Left ventricle myocardium inferior (tissue), 1 donor: ENCODE data around the gene TNFRSF1A. TPM values are rescaled to one million over a fixed set of nuclear protein-coding genes. Genes with fewer than 3 reads are reported as not detected.

Experiments
- DNase-seq: peaks from one replicate; pipeline ENCODE4 v3.0.0-alpha.2; 2020
- H3K27ac ChIP-seq: fragments of 200-600 bp; replicated peaks from 2 replicates; pipeline ENCODE4 v1.8.0; 2021
- H3K27me3 ChIP-seq: fragments of 200-600 bp; 2 replicates; pipeline ENCODE4 v1.8.0; 2021; ENCODE audit warnings: low read depth
- H3K36me3 ChIP-seq: fragments of 200-600 bp; 2 replicates; pipeline ENCODE4 v1.8.0; 2021
- H3K4me1 ChIP-seq: fragments of 200-600 bp; 2 replicates; pipeline ENCODE4 v1.8.0; 2021
- H3K4me3 ChIP-seq: fragments of 200-600 bp; 2 replicates; pipeline ENCODE4 v1.8.0; 2021; ENCODE audit warnings: mild to moderate bottlenecking, moderate library complexity
- H3K9me3 ChIP-seq: fragments of 200-600 bp; replicated peaks from 2 replicates; pipeline ENCODE4 v1.8.0; 2021
- intact Hi-C: fragments of 100-400 bp; cut with micrococcal nuclease; formaldehyde crosslinking; loops from one replicate; pipeline ENCODE4 v1.11.0; 2022
- total RNA-seq: library from RNA; stranded (reverse); fragmentation: NEBNext Ultra II Directional; extraction: Animal tissue kit (Norgen Biotek cat#: 25700); gene quantifications from one replicate; pipeline ENCODE4 v1.2.1, GENCODE V29; 2021
- TF ChIP-seq, protein P1 (sequence below): fragments of 200-600 bp; IDR thresholded peaks from 2 replicates; pipeline ENCODE4 v1.8.0; 2021; ENCODE audit warnings: antibody characterized with exemption, mild to moderate bottlenecking, borderline replicate concordance
- donor health status: DM: no; HTN: yes; CAD: no; lungs with severe emphysema.

The TNFRSF1A gene
- total RNA-seq, 1 donor from 2014 or later, result 45.6 TPM

DNA sequence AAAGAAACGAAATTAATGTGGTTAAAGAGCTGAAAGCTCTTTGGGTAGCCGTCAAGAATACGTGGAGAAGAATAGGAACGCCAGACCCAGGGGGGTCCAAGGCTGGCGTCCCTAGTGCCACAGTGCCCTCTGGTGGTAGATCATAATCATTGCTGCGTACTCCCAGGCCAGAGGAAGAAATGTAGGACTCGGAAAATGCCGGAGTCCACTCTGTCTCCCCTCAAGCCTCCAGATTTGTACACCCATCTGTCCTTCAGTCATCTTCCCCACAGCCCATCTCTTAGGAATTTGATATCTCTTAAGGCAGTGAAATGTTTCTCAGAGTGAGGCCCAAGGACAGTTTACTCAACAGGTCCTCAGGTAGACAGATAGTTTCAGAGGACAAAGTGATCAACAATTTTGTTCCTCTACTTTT lies 56.8 kb downstream of the TNFRSF1A start:
- TF ChIP-seq, protein P1, sequence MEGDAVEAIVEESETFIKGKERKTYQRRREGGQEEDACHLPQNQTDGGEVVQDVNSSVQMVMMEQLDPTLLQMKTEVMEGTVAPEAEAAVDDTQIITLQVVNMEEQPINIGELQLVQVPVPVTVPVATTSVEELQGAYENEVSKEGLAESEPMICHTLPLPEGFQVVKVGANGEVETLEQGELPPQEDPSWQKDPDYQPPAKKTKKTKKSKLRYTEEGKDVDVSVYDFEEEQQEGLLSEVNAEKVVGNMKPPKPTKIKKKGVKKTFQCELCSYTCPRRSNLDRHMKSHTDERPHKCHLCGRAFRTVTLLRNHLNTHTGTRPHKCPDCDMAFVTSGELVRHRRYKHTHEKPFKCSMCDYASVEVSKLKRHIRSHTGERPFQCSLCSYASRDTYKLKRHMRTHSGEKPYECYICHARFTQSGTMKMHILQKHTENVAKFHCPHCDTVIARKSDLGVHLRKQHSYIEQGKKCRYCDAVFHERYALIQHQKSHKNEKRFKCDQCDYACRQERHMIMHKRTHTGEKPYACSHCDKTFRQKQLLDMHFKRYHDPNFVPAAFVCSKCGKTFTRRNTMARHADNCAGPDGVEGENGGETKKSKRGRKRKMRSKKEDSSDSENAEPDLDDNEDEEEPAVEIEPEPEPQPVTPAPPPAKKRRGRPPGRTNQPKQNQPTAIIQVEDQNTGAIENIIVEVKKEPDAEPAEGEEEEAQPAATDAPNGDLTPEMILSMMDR, result peak; percentile 95
- H3K9me3 ChIP-seq, result no peaks in the 10 kb centered on the region
- H3K36me3 ChIP-seq, result no peaks in the 10 kb centered on the region
- peaks cover 6% of the 10 kb centered on the region for H3K27me3 ChIP-seq
- no peak overlapping the region for H3K4me3 ChIP-seq
- DNase-seq, result no peak
- no peak overlapping the region for H3K27ac ChIP-seq
- H3K4me1 ChIP-seq, result peaks cover 13% of the 10 kb centered on the region
- intact Hi-C loops, result loop anchor here (2.0 kb wide), 1 partner anchor 88 kb away; no protein-coding TSS in a partner anchor

DNA sequence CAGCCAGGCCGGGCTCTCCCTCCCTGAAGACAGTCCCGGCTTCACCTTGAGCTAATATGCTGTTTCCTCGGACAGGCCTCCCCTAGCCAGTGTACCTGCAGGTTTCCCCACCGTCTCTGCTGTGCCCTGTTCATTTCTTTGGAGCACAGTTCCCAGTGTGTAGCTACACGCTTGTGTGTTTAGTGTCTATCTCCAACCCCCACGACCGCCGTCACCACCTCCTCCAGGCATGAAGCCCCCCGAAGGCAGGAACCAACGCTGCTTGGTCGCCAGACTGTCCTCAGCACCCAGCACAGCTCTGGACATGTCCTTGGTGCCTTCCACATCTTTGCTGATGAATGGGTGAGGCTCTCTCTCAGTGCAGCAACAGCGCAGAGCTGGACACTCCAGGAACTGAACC lies 57.6 kb downstream of the TNFRSF1A start:
- TF ChIP-seq, protein P1, result no peak
- Histone ChIP-seq H3K9me3 (no peaks in the 10 kb centered on the region), H3K27ac (no peak overlapping the region), H3K4me1 (peaks cover 21% of the 10 kb centered on the region), H3K4me3 (no peak overlapping the region), H3K27me3 (peaks cover 11% of the 10 kb centered on the region), H3K36me3 (no peaks in the 10 kb centered on the region)
- no peak for DNase-seq
- intact Hi-C loops, result loop anchor here (2.0 kb wide), 1 partner anchor 87 kb away; no protein-coding TSS in a partner anchor

DNA sequence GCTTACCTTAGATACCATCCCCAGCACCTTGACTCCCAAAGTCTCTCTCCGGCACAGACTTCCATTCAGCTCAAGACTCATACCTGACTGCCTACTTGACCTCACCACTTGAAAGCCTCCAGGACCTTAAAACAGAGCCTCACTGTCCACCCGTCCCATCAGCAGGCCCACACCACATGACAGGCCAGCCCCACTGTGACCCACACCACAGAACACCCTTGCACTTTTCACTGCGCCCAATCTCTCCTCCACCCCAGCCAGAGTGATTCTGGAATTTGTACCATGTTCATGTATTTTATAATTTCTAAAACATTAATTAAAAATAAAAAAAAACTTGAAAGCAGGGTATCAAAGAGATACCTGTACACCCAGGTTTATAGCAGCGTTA lies 59.4 kb downstream of the TNFRSF1A start:
- no peak for DNase-seq
- no peak overlapping the region for H3K27ac ChIP-seq
- no peaks in the 10 kb centered on the region for H3K9me3 ChIP-seq
- H3K36me3 ChIP-seq, result no peaks in the 10 kb centered on the region
- H3K27me3 ChIP-seq, result peaks cover 11% of the 10 kb centered on the region
- TF ChIP-seq, protein P1, result no peak
- peaks cover 36% of the 10 kb centered on the region for H3K4me1 ChIP-seq
- H3K4me3 ChIP-seq, result no peak overlapping the region
- intact Hi-C loops, result no loop called here

DNA sequence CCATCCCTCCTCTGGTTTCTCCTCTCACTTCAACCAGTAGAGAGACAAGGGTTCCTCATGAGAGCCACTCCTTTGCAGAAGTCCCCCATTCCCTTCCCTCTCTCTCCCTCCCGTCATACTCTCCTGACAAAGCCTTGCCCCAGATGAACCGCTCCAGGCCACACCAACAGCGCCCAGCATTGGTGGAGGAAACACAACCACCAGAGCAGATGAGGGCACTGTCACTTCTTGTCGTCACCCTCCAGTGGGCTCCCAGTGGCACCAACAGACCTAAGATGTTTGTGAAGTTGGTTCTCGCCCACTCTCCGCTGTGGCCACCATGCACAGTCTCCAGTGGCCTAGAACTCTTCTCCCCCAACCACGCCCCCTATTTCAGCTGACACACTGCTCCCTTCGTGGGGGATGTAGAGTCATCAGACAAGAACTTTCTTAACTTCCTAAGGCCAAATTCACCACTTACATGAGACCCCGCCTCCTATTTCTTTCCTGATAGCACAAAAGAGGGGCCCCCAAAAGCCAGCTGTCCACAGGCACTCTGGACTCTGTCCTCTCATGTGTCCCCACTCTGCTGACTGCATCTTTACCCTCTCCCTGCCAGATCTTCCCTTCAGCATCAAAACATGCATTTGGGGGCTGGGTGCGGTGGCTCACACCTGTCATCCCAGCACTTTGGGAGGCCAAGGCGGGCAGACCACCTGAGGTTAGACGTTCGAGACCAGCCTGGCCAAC lies 60.6 kb downstream of the TNFRSF1A start:
- Histone ChIP-seq H3K4me3 (no peak overlapping the region), H3K9me3 (no peaks in the 10 kb centered on the region), H3K27me3 (peaks cover 8% of the 10 kb centered on the region), H3K36me3 (no peaks in the 10 kb centered on the region), H3K27ac (no peak overlapping the region), H3K4me1 (peaks cover 40% of the 10 kb centered on the region)
- TF ChIP-seq, protein P1, result no peak
- DNase-seq, result no peak
- intact Hi-C loops, result no loop called here

DNA sequence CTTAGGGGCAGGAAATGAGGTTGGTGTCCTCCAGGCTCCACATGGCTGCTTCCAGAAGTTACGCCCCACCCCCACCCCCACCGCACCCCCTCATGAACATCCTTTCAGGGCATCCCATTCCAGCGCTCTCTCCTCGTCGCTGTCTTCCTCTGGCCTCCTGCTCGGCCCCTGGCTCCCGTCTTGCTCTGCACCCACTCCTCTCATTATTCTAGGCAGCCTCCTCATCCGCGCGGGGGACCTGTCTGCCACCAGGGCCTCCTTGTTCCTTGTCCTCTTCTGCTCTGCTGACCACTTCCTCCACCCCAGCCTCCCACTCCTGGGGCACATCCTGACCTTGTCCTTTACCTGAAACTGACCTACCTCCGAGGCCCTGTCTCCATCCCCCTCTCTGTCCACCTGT lies 61.2 kb downstream of the TNFRSF1A start:
- Histone ChIP-seq H3K27me3 (peaks cover 6% of the 10 kb centered on the region), H3K27ac (peak overlapping the region; percentile 91), H3K4me3 (no peak overlapping the region), H3K9me3 (no peaks in the 10 kb centered on the region), H3K36me3 (no peaks in the 10 kb centered on the region), H3K4me1 (peaks cover 40% of the 10 kb centered on the region)
- intact Hi-C loops, result no loop called here
- no peak for DNase-seq
- TF ChIP-seq, protein P1, result no peak
